ENCODE results near the gene KRTAP10-4. TPM values are rescaled to one million over a fixed set of nuclear protein-coding genes. Genes with fewer than 3 reads are reported as not detected.
"Not testable (repeated sequence)": the region's sequence is repeated elsewhere in the genome, so short reads cannot be mapped to it uniquely, and the experiment has no call there.

The KRTAP10-4 gene
- total RNA-seq, 4 donors from 2014 or later: not detected

GRCh38 chr21:44548381-44548780, 25.1 kb upstream of the KRTAP10-4 start:
- Histone ChIP-seq H3K27ac (no peak overlapping the region), H3K4me1 (no peaks in the 10 kb centered on the region), H3K9me3 (peaks cover 0 to 1% (median 0%) of the 10 kb centered on the region in 4 donors), H3K4me3 (no peak overlapping the region), H3K36me3 (no peaks in the 10 kb centered on the region), H3K27me3 (no peaks in the 10 kb centered on the region)
- no peak for TF ChIP-seq POLR2A (IDR thresholded peaks at IDR 0.05)
- TF ChIP-seq, protein P1, sequence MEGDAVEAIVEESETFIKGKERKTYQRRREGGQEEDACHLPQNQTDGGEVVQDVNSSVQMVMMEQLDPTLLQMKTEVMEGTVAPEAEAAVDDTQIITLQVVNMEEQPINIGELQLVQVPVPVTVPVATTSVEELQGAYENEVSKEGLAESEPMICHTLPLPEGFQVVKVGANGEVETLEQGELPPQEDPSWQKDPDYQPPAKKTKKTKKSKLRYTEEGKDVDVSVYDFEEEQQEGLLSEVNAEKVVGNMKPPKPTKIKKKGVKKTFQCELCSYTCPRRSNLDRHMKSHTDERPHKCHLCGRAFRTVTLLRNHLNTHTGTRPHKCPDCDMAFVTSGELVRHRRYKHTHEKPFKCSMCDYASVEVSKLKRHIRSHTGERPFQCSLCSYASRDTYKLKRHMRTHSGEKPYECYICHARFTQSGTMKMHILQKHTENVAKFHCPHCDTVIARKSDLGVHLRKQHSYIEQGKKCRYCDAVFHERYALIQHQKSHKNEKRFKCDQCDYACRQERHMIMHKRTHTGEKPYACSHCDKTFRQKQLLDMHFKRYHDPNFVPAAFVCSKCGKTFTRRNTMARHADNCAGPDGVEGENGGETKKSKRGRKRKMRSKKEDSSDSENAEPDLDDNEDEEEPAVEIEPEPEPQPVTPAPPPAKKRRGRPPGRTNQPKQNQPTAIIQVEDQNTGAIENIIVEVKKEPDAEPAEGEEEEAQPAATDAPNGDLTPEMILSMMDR (IDR thresholded peaks at IDR 0.05): no peak
- peak in 2 of 3 donors; percentile 10 to 35 for DNase-seq

DNA sequence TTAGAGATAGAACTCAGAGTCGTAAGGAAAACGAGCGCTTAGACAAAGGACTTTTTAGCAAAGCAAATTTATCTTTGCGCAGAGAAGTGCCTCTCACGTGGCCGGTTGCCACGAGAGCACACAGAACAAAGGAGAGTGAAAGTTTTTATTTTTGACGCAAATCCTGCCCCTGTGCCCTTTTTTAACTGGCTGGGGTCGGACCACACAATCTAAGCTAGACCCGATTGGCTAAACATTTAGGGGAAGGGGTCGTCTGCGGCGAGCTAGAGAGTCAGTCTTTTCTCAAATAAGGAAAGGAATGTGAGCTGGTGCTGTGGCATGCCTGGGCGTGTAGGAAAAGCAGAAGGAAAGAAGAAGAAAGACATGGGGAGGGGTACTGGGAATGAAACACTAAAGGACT, 24.6 kb upstream of the KRTAP10-4 start:
- no peaks in the 10 kb centered on the region for H3K36me3 ChIP-seq
- no peaks in the 10 kb centered on the region for H3K9me3 ChIP-seq
- no peak overlapping the region for H3K4me3 ChIP-seq
- H3K4me1 ChIP-seq: no peaks in the 10 kb centered on the region
- peak in 2 of 3 donors; percentile 5 to 24 for DNase-seq
- no peaks in the 10 kb centered on the region for H3K27me3 ChIP-seq
- TF ChIP-seq, protein P1 (IDR thresholded peaks at IDR 0.05): no peak
- no peak for TF ChIP-seq POLR2A (IDR thresholded peaks at IDR 0.05)
- H3K27ac ChIP-seq: no peak overlapping the region

DNA sequence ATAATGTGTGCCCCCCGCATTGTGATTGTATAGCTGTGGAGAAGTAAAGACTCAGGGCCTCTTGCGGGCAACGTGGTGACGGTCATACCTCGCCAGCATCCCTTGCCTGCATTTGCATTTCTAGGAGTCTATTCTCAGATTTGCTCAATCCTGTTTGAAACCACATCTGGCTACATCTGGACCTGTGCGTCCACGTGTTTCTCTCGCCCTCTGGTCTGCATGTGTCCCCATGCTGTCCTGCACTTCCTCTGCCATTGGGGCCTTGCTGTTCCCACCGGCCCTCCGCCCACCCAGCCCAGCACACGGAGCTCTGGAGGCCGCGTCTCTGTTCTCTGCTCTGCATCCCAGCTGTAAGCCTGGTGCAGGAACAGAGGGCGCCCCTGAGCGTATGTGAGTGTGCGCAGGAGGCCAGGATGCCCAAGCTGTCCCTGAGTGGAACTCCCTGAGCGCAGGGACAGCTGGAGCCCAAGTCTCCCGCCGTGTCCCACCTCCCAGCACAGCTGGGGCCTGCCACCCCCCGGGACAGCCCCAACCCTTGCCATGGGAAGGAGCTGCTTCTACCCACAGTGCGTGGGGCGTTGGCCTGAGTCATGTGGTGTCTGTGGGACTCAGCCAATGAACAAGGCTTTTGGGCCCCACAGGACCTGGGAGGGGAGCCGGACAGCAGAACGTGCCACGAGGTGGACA, 23.9 kb upstream of the KRTAP10-4 start:
- Histone ChIP-seq H3K27ac (no peak overlapping the region), H3K9me3 (no peaks in the 10 kb centered on the region), H3K4me3 (no peak overlapping the region), H3K36me3 (no peaks in the 10 kb centered on the region), H3K27me3 (no peaks in the 10 kb centered on the region), H3K4me1 (no peaks in the 10 kb centered on the region)
- TF ChIP-seq, protein P1 (IDR thresholded peaks at IDR 0.05): no peak
- TF ChIP-seq POLR2A (IDR thresholded peaks at IDR 0.05): no peak
- peak in 2 of 3 donors; percentile 10 to 26 for DNase-seq

- peak in 2 of 3 donors; percentile 9 to 19 for DNase-seq
- H3K4me1 ChIP-seq, H3K9me3 ChIP-seq, H3K27me3 ChIP-seq, H3K36me3 ChIP-seq, H3K4me3 ChIP-seq, H3K27ac ChIP-seq: not testable (repeated sequence)
Observed at GRCh38 chr21:44550285-44550684, 23.2 kb upstream of the KRTAP10-4 start.

DNA sequence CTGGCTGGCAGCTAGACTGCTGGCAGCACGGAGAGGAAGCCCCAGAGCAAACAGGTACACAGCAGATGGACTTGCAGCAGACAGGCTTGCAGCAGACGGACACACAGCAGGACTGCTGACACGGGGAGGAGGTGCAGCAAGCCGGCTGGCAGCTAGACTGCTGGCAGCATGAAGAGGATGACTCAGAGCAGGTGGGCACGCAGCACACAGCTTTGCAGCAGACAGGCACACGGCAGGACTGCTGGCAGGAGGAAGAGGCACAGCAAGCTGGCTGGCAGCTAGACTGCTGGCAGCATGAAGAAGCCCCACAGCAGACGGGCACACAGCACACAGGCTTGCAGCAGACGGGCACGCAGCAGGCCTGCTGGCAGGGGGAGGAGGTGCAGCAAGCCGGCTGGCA, 22.7 kb upstream of the KRTAP10-4 start:
- Histone ChIP-seq H3K4me3 (no peak overlapping the region), H3K27ac (no peak overlapping the region), H3K4me1 (no peaks in the 10 kb centered on the region), H3K9me3 (no peaks in the 10 kb centered on the region), H3K27me3 (no peaks in the 10 kb centered on the region), H3K36me3 (no peaks in the 10 kb centered on the region)
- TF ChIP-seq, protein P1 (IDR thresholded peaks at IDR 0.05): no peak
- TF ChIP-seq POLR2A (IDR thresholded peaks at IDR 0.05): no peak
- peak in 1 of 3 donors; percentile 15 for DNase-seq

- no peaks in the 10 kb centered on the region for H3K27me3 ChIP-seq
- TF ChIP-seq, protein P1 (IDR thresholded peaks at IDR 0.05): no peak
- TF ChIP-seq POLR2A (IDR thresholded peaks at IDR 0.05): no peak
- DNase-seq: peak in 2 of 3 donors; percentile 7 to 35
Observed at GRCh38 chr21:44551340-44551961, 22.1 kb upstream of the KRTAP10-4 start, which contains the start of gene KRTAP10-2. Gene KRTAP10-2 (minus strand): TSS chr21:44551505. CDS start chr21:44551458, 47 bp downstream.

More at GRCh38 chr21:44551340-44551961, 22.1 kb upstream of the KRTAP10-4 start, which contains the start of gene KRTAP10-2:
- Histone ChIP-seq H3K27ac (no peak within 1 kb of the TSS), H3K9me3 (no peaks in the 10 kb centered on the region), H3K4me3 (no peak within 1 kb of the TSS), H3K36me3 (no peaks in the 10 kb centered on the region), H3K4me1 (no peaks in the 10 kb centered on the region)
